Loucy (cell line): Measurements from ENCODE around the gene NRG3.

Source experiments
- H2AFZ ChIP-seq: fragments of 200-600 bp; sonication (generic); 2 replicates; pipeline ENCODE4 v1.6.0; 2016; ENCODE audit warnings: antibody characterized with exemption, mild to moderate bottlenecking, low read length, moderate library complexity
- H3F3A ChIP-seq: fragments of 200-600 bp; 2 replicates; pipeline ENCODE4 v1.6.0; 2016; ENCODE audit warnings: antibody characterized with exemption, low read depth, mild to moderate bottlenecking
- H3K27me3 ChIP-seq: fragments of 200-600 bp; sonication (generic); 2 replicates; pipeline ENCODE4 v1.6.1; 2014; ENCODE audit warnings: low read length, mild to moderate bottlenecking; ENCODE audit not compliant: insufficient read depth, poor library complexity, severe bottlenecking
- H3K36me3 ChIP-seq: fragments of 200-600 bp; sonication (generic); 2 replicates; pipeline ENCODE4 v1.6.1; 2016; ENCODE audit warnings: low read length; ENCODE audit not compliant: insufficient read depth
- H3K4me1 ChIP-seq: fragments of 200-600 bp; sonication (generic); 2 replicates; pipeline ENCODE4 v1.5.1; 2014; ENCODE audit warnings: low read length, mild to moderate bottlenecking; ENCODE audit not compliant: insufficient read depth, poor library complexity, severe bottlenecking
- H3K4me2 ChIP-seq: fragments of 200-600 bp; sonication (generic); 2 replicates; pipeline ENCODE4 v1.6.0; 2014; ENCODE audit warnings: antibody characterized with exemption, low read length, low read depth, mild to moderate bottlenecking; ENCODE audit not compliant: poor library complexity, severe bottlenecking
- H3K4me3 ChIP-seq: fragments of 200-600 bp; sonication (generic); 2 replicates; pipeline ENCODE4 v1.5.1; 2014; ENCODE audit warnings: low read length, mild to moderate bottlenecking, mixed read lengths; ENCODE audit not compliant: poor library complexity, severe bottlenecking
- H3K79me2 ChIP-seq: fragments of 200-600 bp; sonication (generic); 2 replicates; pipeline ENCODE4 v1.6.1; 2014; ENCODE audit warnings: low read length; ENCODE audit not compliant: insufficient read depth
- H3K9ac ChIP-seq: fragments of 200-600 bp; sonication (generic); 2 replicates; pipeline ENCODE4 v1.6.0; 2014; ENCODE audit warnings: mild to moderate bottlenecking, low read depth, low read length, moderate library complexity; ENCODE audit not compliant: poor library complexity, severe bottlenecking
- H3K9me2 ChIP-seq: fragments of 200-600 bp; sonication (generic); replicated peaks from 2 replicates; pipeline ENCODE4 v1.6.1; 2016; ENCODE audit warnings: low read depth, low read length, mixed read lengths
- H3K9me3 ChIP-seq: fragments of 200-600 bp; sonication (generic); 2 replicates; pipeline ENCODE4 v1.6.1; 2014; ENCODE audit warnings: mild to moderate bottlenecking, antibody characterized with exemption, low read length, low read depth; ENCODE audit not compliant: insufficient read depth
- H4K20me1 ChIP-seq: fragments of 200-600 bp; sonication (generic); 2 replicates; pipeline ENCODE4 v1.6.0; 2014; ENCODE audit warnings: antibody characterized with exemption, low read length, mild to moderate bottlenecking; ENCODE audit not compliant: insufficient read depth, poor library complexity, severe bottlenecking
- CTCF ChIP-seq: fragments of 200-600 bp; sonication (generic); conservative IDR thresholded peaks from 2 replicates; pipeline ENCODE4 v1.5.1; 2014; ENCODE audit warnings: mild to moderate bottlenecking, antibody characterized with exemption, low read length
- EZH2phosphoT487 ChIP-seq: fragments of 200-600 bp; IDR thresholded peaks from 2 replicates; pipeline ENCODE4 v1.6.1; 2018; ENCODE audit warnings: antibody characterized with exemption, mild to moderate bottlenecking, moderate library complexity, borderline replicate concordance

The NRG3 gene

DNA sequence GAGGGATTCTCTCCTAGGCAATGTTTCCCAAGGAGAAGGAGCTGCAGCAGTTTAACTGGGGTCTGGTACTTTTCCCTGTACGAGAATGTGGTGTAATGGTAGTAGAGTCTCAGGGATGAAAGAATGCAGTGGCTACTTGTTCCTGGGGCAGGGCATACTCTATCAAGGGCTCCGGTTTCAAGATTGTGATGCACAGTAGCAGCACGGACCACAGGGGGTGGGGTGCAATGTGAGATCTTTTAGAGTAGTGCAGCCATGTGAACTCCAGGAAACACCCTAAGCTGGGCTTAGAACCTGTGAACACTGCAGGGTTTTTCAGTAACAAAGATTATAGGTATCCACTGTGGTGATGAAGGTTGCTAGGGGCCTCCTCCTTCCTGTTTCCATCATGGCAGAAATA, 903.9 kb downstream of the NRG3 start:
- H4K20me1 ChIP-seq, result no peaks in the 10 kb centered on the region
- H3K4me1 ChIP-seq, result no peaks in the 10 kb centered on the region
- no peaks in the 10 kb centered on the region; the same call in 1 of the 2 replicates for H3K9me3 ChIP-seq
- H3K27me3 ChIP-seq, result no peaks in the 10 kb centered on the region
- H3K36me3 ChIP-seq, result no peaks in the 10 kb centered on the region
- no peak for TF ChIP-seq CTCF
- no peak for TF ChIP-seq EZH2phosphoT487
- no peak overlapping the region for H2AFZ ChIP-seq
- H3K4me2 ChIP-seq, result no peak overlapping the region
- H3K9me2 ChIP-seq, result no peaks in the 10 kb centered on the region
- no peak overlapping the region for H3K9ac ChIP-seq
- H3K4me3 ChIP-seq, result no peak overlapping the region
- no peaks in the 10 kb centered on the region for H3F3A ChIP-seq
- no peaks in the 10 kb centered on the region for H3K79me2 ChIP-seq

DNA sequence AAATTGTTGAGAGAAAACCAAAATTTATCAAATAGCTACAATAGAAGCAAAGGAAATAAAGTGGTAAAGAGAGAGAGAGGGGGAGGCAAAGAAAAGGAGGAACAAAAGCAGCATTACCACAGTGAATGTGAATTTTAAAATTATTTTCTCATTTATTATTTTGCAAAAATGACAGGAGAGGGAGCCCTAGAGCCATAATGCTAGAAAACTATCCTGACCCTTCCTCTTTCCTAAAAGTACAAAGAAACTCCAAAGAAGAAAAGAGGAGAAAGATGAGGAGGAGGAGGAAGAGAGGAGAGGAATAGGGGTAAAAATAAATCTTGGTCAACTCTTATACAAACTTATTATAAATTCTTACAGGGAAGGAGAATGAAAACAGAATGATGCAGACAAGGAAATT, 921.5 kb downstream of the NRG3 start:
- 0 out of 2 replicates have a peak overlapping the region, but pooled peaks have one; percentile 36 for H2AFZ ChIP-seq

GRCh38 chr10:82801289-82801688, 926.3 kb downstream of the NRG3 start:
- Histone ChIP-seq H3K9me2 (no peaks in the 10 kb centered on the region), H2AFZ (no peak overlapping the region), H4K20me1 (no peaks in the 10 kb centered on the region), H3K4me2 (no peak overlapping the region), H3F3A (no peaks in the 10 kb centered on the region), H3K79me2 (no peaks in the 10 kb centered on the region), H3K4me3 (no peak overlapping the region), H3K9ac (no peak overlapping the region), H3K4me1 (no peaks in the 10 kb centered on the region), H3K36me3 (no peaks in the 10 kb centered on the region), H3K9me3 (no peaks in the 10 kb centered on the region), H3K27me3 (no peaks in the 10 kb centered on the region)
- TF ChIP-seq EZH2phosphoT487, result no peak

More for the DNA sequence above, 921.5 kb downstream of the NRG3 start:
- H3K36me3 ChIP-seq, result no peaks in the 10 kb centered on the region
- no peaks in the 10 kb centered on the region for H3K9me2 ChIP-seq
- no peak overlapping the region for H3K9ac ChIP-seq
- no peaks in the 10 kb centered on the region for H3K9me3 ChIP-seq
- no peaks in the 10 kb centered on the region for H4K20me1 ChIP-seq
- H3K4me2 ChIP-seq, result no peak overlapping the region
- H3K4me3 ChIP-seq, result no peak overlapping the region
- no peak for TF ChIP-seq EZH2phosphoT487
- TF ChIP-seq CTCF, result peak; percentile 53
- H3K79me2 ChIP-seq, result no peaks in the 10 kb centered on the region
- no peaks in the 10 kb centered on the region for H3K4me1 ChIP-seq
- H3K27me3 ChIP-seq, result no peaks in the 10 kb centered on the region
- H3F3A ChIP-seq, result no peaks in the 10 kb centered on the region

DNA sequence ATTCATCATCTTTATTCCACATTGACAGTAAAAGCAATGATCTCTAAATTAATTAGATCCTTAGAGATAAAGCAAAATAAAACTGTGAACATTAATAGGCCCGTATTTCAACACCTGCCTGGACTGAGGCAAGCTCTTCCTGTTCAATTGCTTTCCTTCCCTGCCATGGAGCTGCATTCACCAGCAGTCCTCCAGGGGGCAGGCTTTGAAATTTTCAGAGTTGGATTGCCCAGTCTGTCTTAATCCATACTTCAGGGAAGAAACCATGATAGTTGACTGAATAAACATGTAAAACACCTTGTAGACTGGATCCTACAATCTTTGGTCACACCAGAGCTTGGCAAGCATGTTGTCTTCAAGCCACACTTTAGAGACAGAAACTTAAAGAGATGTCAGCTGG, 936.6 kb downstream of the NRG3 start:
- peak; percentile 64 for TF ChIP-seq CTCF
- TF ChIP-seq EZH2phosphoT487, result no peak

More for the DNA sequence above, 936.6 kb downstream of the NRG3 start:
- H3K36me3 ChIP-seq, result no peaks in the 10 kb centered on the region
- H3K9ac ChIP-seq, result no peak overlapping the region
- no peak overlapping the region for H3K4me2 ChIP-seq
- no peak overlapping the region for H2AFZ ChIP-seq
- H3K4me3 ChIP-seq, result no peak overlapping the region
- no peaks in the 10 kb centered on the region for H3K9me2 ChIP-seq
- no peaks in the 10 kb centered on the region for H3K79me2 ChIP-seq
- no peaks in the 10 kb centered on the region for H3K27me3 ChIP-seq
- no peaks in the 10 kb centered on the region for H4K20me1 ChIP-seq
- no peaks in the 10 kb centered on the region for H3K9me3 ChIP-seq
- H3F3A ChIP-seq, result no peaks in the 10 kb centered on the region
- no peaks in the 10 kb centered on the region for H3K4me1 ChIP-seq
